ENCODE measurements around the gene FIBP.

Gene FIBP

GRCh38 chr11:65870706-65871681, 17.3 kb downstream of the FIBP start:
- Histone ChIP-seq H3K4me3 (peak overlapping the region in 1 of 2 donors; percentile 76), H3K36me3 (peaks cover 0 to 45% (median 33%) of the 10 kb centered on the region in 3 donors), H3K9me3 (no peaks in the 10 kb centered on the region), H3K27ac (peak overlapping the region; percentile 96 to 98), H3K27me3 (no peaks in the 10 kb centered on the region), H3K4me1 (peaks cover 0 to 34% (median 26%) of the 10 kb centered on the region in 4 donors)
- DNase-seq = peak in 1 of 2 donors; percentile 67
- TF ChIP-seq, protein P1, sequence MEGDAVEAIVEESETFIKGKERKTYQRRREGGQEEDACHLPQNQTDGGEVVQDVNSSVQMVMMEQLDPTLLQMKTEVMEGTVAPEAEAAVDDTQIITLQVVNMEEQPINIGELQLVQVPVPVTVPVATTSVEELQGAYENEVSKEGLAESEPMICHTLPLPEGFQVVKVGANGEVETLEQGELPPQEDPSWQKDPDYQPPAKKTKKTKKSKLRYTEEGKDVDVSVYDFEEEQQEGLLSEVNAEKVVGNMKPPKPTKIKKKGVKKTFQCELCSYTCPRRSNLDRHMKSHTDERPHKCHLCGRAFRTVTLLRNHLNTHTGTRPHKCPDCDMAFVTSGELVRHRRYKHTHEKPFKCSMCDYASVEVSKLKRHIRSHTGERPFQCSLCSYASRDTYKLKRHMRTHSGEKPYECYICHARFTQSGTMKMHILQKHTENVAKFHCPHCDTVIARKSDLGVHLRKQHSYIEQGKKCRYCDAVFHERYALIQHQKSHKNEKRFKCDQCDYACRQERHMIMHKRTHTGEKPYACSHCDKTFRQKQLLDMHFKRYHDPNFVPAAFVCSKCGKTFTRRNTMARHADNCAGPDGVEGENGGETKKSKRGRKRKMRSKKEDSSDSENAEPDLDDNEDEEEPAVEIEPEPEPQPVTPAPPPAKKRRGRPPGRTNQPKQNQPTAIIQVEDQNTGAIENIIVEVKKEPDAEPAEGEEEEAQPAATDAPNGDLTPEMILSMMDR (IDR thresholded peaks at IDR 0.05) = no peak
- intact Hi-C loops (cut with DNase I; ENCODE audit: low total_unique reads) = no loop called here

DNA sequence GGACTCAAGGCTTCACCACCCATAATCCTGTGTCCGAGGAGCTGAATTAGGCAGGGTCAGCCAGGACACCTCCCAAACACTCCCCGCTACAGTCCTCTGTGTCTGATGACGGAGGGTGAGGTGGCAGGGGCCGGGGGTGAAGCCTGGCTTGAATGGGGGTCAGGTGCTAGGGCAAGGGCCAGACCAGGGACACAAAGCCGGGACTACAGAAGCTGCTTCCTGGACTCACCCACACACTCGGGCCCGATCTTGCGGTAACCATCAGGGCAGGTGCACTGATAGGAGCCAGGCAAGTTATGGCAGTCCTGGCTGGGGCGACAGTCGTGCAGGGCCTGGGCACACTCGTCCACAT, 18.0 kb downstream of the FIBP start:
- TF ChIP-seq, protein P1 (IDR thresholded peaks at IDR 0.05) = no peak
- peaks cover 4 to 52% (median 40%) of the 10 kb centered on the region in 3 donors for H3K36me3 ChIP-seq
- peaks cover 0 to 34% (median 26%) of the 10 kb centered on the region in 4 donors for H3K4me1 ChIP-seq
- peak in 1 of 2 donors; percentile 64 for DNase-seq
- H3K9me3 ChIP-seq = no peaks in the 10 kb centered on the region
- intact Hi-C loops (cut with DNase I; ENCODE audit: low total_unique reads) = no loop called here
- H3K27me3 ChIP-seq = no peaks in the 10 kb centered on the region
- peak overlapping the region in 1 of 2 donors; percentile 98 for H3K27ac ChIP-seq
- H3K4me3 ChIP-seq = no peak overlapping the region

GRCh38 chr11:65869643-65870306, 18.5 kb downstream of the FIBP start:
- TF ChIP-seq, protein P1 (IDR thresholded peaks at IDR 0.05) = no peak
- DNase-seq = peak in 1 of 2 donors; percentile 65
- H3K4me1 ChIP-seq = peaks cover 0 to 34% (median 26%) of the 10 kb centered on the region in 4 donors
- no peaks in the 10 kb centered on the region for H3K27me3 ChIP-seq
- intact Hi-C loops (cut with DNase I; ENCODE audit: low total_unique reads) = no loop called here
- H3K36me3 ChIP-seq = peaks cover 9 to 57% (median 45%) of the 10 kb centered on the region in 3 donors
- no peaks in the 10 kb centered on the region for H3K9me3 ChIP-seq
- peak overlapping the region in 1 of 2 donors; percentile 98 for H3K27ac ChIP-seq
- no peak overlapping the region for H3K4me3 ChIP-seq

- H3K36me3 ChIP-seq = peaks cover 18 to 66% (median 54%) of the 10 kb centered on the region in 3 donors
- no peaks in the 10 kb centered on the region for H3K9me3 ChIP-seq
- H3K4me1 ChIP-seq = peaks cover 0 to 31% (median 23%) of the 10 kb centered on the region in 4 donors
- no peak for DNase-seq
- TF ChIP-seq, protein P1 (IDR thresholded peaks at IDR 0.05) = no peak
- H3K4me3 ChIP-seq = no peak overlapping the region
- intact Hi-C loops (cut with DNase I; ENCODE audit: low total_unique reads) = no loop called here
- no peaks in the 10 kb centered on the region for H3K27me3 ChIP-seq
- H3K27ac ChIP-seq = peak overlapping the region in 1 of 2 donors; percentile 3
These were observed 19.4 kb downstream of the FIBP start for GRCh38 chr11:65868907-65869306.

GRCh38 chr11:65868076-65868667, 20.1 kb downstream of the FIBP start:
- peak overlapping the region in 1 of 2 donors; percentile 3 for H3K27ac ChIP-seq
- H3K9me3 ChIP-seq = no peaks in the 10 kb centered on the region
- intact Hi-C loops (cut with DNase I; ENCODE audit: low total_unique reads) = no loop called here
- H3K4me1 ChIP-seq = peaks cover 0 to 32% (median 20%) of the 10 kb centered on the region in 4 donors
- peak in 1 of 2 donors; percentile 69 for DNase-seq
- TF ChIP-seq, protein P1 (IDR thresholded peaks at IDR 0.05) = no peak
- H3K36me3 ChIP-seq = peaks cover 23 to 73% (median 61%) of the 10 kb centered on the region in 3 donors
- no peaks in the 10 kb centered on the region for H3K27me3 ChIP-seq
- H3K4me3 ChIP-seq = no peak overlapping the region
